Embryonic facial prominence (tissue), 1 donor: ENCODE measurements around the gene GPX3.

Experiments
- DNase-seq: peaks from one replicate; pipeline ENCODE4 v3.0.0-alpha.2; 2016; ENCODE audit errors: extremely low spot score

Gene GPX3

DNA sequence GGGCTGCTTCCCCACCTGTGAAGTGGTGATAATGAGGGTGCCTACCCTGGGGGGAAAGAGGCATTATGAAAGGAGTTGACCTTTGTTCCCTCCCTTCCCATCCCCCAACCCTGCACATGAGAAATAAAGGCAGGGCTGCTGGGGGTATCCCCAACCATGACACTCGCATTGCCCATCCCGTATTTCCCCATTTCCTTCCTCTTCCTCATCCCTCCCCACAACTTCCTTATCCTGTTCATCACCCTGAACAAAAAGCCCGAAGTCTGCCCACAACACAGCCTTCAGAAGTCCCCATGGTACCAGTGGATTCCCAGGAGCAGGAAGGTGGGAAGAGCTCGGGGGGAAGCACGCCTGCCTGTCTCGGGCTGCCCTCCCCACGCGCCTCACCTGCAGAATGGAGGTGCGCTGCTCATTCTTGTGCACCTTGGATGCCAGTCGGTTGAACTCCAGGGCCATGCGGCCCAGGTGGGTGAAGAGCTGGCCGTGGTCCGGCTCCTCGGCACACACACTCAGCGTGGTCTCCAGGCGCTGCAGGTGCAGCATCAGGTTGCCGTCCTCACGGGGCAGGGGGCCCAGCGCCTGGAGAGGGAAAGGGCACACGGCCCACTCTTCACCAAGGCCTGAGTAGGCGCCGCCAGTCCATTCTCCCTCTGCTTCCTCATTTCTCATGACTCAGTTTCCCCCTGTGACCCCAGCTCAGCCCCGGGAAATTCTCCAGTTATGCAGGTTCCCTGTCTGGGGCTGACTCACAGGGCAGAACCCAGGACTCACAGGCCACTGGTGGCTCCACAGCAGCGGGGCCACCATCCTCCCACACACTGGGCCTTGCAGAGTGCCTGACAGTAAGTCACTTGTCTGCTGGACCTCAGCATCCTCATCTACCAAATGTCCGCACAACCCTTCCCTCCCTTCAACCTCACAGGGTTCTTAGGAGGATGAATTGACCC, 36.3 kb downstream of the GPX3 start:
- no peak for DNase-seq

- no peak for DNase-seq
Measured at GRCh38 chr5:151058301-151058700, 37.9 kb downstream of the GPX3 start.

DNA sequence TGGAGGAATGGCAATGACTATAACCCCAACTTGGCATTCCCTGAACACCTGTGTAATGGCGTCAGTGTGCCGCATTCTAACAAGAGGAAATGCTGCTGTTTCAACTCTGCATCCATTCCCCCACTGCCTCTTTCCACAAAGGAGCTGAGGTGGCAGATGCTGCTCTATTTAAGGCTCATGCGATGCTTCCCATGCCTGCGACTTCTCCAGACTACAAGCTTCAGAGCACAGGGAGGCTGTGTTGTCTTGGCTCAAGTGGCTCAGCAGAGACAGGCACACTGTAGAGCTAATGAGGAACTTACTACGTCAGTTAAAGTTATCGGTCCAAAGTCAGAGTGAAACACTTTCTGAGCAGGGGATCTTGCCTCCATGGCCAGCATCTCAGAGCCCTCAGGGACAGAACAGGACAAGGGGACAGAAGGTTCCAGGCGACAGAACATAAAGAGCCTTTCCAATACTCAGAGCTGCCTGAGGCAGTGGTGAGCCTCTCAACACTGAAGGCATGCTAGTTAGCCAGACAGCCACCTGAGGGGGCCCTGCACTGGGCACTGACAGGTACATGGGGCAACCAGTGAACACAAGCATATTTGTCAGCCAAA, 38.6 kb downstream of the GPX3 start:
- no peak for DNase-seq

DNA sequence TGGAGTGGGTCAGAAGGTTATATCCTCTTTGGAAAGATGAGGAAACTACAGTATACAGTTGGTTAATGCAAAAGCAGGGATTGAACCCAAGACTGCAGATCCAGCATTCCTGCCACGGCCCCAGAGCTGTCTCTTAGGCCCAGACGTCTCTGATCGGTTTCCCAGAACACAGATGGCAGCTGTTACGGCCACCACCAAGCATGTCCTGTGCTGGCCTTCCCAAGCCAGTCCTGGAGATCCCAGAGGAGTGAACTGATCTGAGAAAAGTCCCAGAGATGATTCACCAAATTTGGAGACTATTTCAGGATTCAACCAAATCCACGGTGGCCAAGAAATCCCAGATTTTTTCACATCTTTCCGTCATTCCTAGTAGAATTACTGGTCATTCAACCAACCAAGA, 40.4 kb downstream of the GPX3 start:
- DNase-seq = no peak

DNA sequence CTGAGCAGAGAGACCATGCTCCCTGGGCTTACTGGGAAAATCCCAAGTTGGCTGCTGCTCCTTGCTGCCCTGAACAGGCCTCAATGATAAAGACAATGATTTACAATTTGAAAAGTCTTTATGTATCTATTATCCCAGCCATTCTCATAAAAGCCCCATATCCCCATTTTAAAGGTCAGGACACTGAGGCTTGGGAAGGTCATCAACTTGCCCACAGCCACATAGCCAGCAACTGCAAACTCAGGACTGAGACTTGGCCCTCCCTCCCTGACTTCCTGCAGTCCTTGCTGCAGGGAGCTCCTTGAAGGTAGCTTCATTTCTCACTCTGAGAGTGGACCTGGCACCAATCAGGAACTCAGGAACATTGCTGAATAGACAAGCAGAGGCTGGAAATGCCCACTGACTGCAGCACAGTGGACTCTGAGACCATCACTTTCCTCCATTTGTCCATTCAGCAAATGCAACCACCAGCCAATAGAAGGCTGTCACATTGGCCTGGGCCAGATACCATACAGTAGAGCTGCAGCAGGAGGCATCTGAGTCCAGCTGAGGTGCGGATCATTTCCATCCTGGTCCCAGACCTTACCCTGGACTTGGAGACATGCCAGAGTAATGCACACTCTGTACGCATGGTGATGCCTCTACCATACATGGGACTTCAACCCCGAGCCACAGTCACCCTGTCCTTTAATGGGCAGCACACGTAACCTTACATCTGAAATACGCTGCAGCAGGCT, 42.2 kb downstream of the GPX3 start:
- no peak for DNase-seq

GRCh38 chr5:151063142-151063989, 43.0 kb downstream of the GPX3 start:
- DNase-seq = no peak

DNA sequence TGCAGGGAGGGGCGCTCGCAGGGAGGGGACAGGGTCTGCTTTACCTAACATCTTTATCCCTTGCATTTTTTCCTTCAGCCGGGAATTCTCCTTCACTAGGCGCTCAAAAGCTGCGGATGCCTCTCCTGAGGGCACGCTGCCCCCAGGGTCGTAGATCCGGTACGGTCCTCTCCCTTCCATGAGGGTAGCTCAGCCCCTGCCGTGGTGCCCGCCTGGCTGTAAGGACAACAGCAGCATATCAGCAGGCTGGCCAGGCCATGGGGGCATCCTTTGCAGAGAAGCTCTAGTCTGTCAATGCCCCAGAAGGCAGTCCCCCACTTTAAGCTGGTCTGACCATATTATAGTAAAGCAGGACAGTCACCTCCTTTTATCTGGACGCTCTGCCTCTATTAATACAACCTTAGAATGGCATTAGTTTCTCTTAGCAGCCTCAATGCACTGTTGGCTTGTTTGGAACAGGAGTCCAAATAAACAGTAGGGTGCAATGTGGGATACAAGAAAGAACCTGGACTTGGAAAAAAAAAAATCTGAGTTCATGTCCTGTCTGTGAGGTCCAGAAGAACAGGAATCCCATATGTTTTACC, 44.6 kb downstream of the GPX3 start:
- DNase-seq = no peak

- DNase-seq = no peak
Measured at GRCh38 chr5:151065609-151066008, 45.2 kb downstream of the GPX3 start.

- DNase-seq = no peak
Measured at GRCh38 chr5:151066920-151067319, 46.5 kb downstream of the GPX3 start.

DNA sequence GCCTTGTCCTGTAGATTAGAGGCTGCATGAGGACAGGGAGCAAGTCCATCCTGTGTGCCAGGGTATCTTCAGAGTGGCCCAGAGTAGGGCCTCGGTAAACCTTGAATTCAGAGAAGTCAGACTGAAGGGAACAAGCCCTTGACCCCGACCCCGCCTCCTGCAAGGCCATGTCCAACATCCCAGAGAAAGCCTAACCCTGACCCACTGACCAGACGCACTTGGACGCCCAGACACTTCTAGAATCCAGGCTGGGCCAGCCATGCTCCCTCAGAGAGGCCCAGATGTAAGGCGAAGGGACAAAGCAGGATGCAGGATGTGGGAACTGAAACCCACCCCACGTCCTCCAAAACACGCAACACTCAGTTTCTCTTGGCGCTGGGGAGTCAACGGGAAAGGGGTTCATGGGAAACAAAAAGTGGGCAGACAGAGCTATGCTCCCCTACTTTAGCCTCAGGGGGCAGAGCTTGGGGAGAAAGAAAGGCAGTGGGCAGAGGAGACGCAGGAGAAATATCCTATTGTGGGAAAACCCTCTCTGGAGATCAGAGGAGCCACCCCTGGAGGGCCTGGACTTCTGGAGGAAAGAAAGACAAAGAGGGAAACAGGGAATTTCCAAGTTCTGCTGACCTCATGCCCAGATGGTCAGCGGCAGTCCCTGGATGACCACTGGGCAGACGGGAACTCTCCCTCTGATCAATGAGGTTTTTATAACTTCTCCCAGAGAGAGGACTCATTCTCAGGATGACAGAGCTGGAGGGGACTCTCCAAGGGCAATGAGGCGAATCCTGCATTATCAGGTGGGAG, 47.4 kb downstream of the GPX3 start:
- DNase-seq = no peak

DNA sequence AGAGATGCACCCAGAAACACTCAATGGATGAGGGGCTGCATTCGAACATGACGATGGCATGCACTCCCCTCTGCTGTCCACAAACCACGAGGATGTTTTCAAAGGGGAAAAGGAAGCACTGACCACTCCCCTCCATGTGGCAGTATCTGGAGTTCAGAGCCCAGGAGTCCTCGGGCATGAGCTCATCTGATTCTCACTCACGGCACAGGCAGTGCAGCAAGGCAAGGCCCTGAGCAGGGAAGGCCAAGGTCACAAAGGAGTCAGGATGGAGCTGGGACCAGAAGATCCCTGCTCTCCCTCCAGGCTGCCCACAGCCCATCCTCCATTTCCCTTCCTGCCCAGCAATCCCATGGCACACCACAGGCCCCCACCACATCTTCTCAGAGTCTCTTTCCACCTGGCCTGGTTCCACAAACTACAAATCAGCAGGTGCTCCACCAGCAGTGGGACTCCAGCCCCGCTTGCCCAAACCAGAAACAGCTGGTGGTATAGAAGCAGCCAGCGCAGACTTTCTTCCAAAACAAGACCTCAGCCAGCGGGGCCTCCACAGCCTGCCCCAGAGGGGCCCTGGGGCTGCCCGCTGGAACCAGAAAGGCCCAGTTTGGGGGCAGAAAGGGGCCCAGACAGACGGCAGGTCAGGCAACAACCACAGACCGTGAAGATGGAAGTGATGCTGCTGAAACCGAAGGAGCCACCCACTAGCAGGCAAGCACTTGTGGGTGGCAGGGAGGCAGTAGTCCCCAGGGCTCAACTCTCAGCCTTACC, 48.2 kb downstream of the GPX3 start:
- DNase-seq = no peak

- no peak for DNase-seq
Measured at GRCh38 chr5:151070449-151070848, 50.1 kb downstream of the GPX3 start.

- DNase-seq = no peak
Measured at GRCh38 chr5:151071021-151071420, 50.6 kb downstream of the GPX3 start.

GRCh38 chr5:151071848-151072629, 51.6 kb downstream of the GPX3 start:
- DNase-seq = no peak

- no peak for DNase-seq
Measured at GRCh38 chr5:151072630-151073025, 52.2 kb downstream of the GPX3 start.

- DNase-seq = no peak
Measured at GRCh38 chr5:151073280-151073679, 52.9 kb downstream of the GPX3 start.

DNA sequence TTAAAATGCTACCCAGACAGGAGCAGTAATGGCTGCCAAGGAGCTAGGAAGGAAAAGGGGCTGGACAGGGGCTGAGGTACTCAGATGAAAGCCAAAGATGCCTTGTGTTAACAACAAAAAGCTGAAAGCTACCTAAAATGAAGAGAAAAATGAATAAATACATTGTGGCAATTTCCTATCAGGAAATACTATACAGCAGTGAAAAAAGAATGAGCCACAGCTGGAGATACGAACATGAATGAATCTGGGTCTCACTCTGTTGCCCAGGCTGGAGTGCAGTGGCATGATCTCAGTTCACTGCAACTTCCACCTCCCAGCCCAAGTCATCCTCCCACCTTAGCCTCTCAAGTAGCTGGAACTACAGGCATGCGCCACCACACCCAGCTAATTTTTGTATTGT, 54.2 kb downstream of the GPX3 start:
- no peak for DNase-seq

DNA sequence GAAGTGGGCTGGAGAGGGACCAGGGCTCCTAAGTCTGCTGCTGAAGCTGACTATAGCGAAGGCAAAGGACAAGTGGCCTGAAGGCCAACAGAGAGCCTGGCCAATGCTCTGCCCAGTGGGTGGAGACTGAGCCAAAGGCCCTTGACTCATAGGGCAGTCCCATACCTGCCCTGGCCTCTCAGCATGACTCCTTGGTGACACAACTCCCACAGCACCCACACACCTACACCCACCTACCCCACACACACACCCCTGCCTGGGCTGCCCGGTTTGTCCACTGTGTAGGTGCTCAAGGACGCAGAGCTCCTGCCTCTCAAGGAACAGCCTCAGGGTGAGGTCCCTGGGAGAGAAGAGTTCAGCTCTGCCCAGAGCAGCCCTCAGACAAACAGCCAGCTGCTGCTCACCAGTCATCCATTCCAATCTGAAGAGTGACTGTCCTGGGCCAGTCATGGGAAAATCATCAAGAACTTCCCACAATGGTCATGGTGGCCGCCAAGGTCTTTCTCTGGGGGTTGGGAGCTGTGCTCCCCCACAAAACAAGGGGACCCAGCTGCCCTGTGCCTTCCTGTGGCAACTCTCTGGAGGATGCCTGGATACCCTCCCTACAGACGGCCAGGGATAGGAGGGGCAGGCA, 55.4 kb downstream of the GPX3 start:
- no peak for DNase-seq
